Endodermal cell (in vitro differentiated cells): ENCODE results near the gene DCAKD. TPM values are rescaled to one million over a fixed set of nuclear protein-coding genes. Genes with fewer than 3 reads are reported as not detected.

Experiments
- DNase-seq: peaks from one replicate; pipeline ENCODE4 v3.0.0-alpha.2; 2017
- H3K27ac ChIP-seq: 2 replicates; pipeline ENCODE4 v1.5.1; 2013; ENCODE audit warnings: mild to moderate bottlenecking, low read depth, low read length, moderate library complexity
- H3K27me3 ChIP-seq: 2 replicates; pipeline ENCODE4 v1.6.1; 2013; ENCODE audit warnings: mild to moderate bottlenecking, low read length, moderate library complexity; ENCODE audit not compliant: insufficient read depth, control insufficient read depth, poor library complexity, severe bottlenecking
- H3K36me3 ChIP-seq: 2 replicates; pipeline ENCODE4 v1.7.0; 2013; ENCODE audit warnings: mild to moderate bottlenecking, low read length, moderate library complexity; ENCODE audit not compliant: control insufficient read depth, insufficient read depth
- H3K4me1 ChIP-seq: one replicate; pipeline ENCODE4 v1.7.0; 2013; ENCODE audit warnings: low read length; ENCODE audit not compliant: control insufficient read depth, insufficient read depth
- H3K4me3 ChIP-seq: 2 replicates; pipeline ENCODE4 v1.5.1; 2013; ENCODE audit warnings: mild to moderate bottlenecking, low read length, moderate library complexity
- H3K9ac ChIP-seq: 2 replicates; pipeline ENCODE4 v1.6.1; 2013; ENCODE audit warnings: mild to moderate bottlenecking, low read length, moderate library complexity; ENCODE audit not compliant: poor library complexity, severe bottlenecking; ENCODE audit errors: extremely low read depth
- H3K9me3 ChIP-seq: 2 replicates; pipeline ENCODE4 v1.6.1; 2013; ENCODE audit warnings: mild to moderate bottlenecking, low read length, moderate library complexity; ENCODE audit not compliant: control insufficient read depth
- H3K27ac Mint-ChIP-seq: 2 replicates; pipeline ENCODE4 v1.8.0; 2020; ENCODE audit warnings: mixed read lengths
- H3K27me3 Mint-ChIP-seq: 2 replicates; pipeline ENCODE4 v1.8.0; 2021; ENCODE audit warnings: mild to moderate bottlenecking, mixed read lengths; ENCODE audit not compliant: insufficient read depth
- H3K36me3 Mint-ChIP-seq: 2 replicates; pipeline ENCODE4 v1.8.0; 2020; ENCODE audit warnings: low read depth, mixed read lengths
- H3K4me1 Mint-ChIP-seq: 2 replicates; pipeline ENCODE4 v1.8.0; 2020; ENCODE audit warnings: mixed read lengths
- H3K4me3 Mint-ChIP-seq: 2 replicates; pipeline ENCODE4 v1.8.0; 2020; ENCODE audit warnings: mild to moderate bottlenecking, moderate library complexity, mixed read lengths
- H3K9me3 Mint-ChIP-seq: 2 replicates; pipeline ENCODE4 v1.8.0; 2020; ENCODE audit warnings: mild to moderate bottlenecking, mixed read lengths
- CTCF ChIP-seq: fragments of 200-600 bp; sonication (generic); conservative IDR thresholded peaks from 2 replicates; pipeline ENCODE4 v1.5.0; 2021; ENCODE audit warnings: antibody characterized with exemption, mild to moderate bottlenecking
- WGBS, 2 experiments: methylation state at CpG; one replicate each; pipeline versions ENCODE4 v1.1.5 to v1.1.7; 2013; ENCODE audit warnings: missing lambda C conversion rate in 2 of 2, mixed read lengths in 1 of 2; ENCODE audit not compliant: insufficient coverage in 1 of 2, insufficient read length in 1 of 2; 5-methylcytosine and 5-hydroxymethylcytosine counted together
- total RNA-seq, 2 donors: library from RNA; stranded (reverse); fragmentation: NEBNext Ultra II Directional in 1 of 2; extraction: Animal tissue kit (Norgen Biotek cat#: 25700) in 1 of 2; gene quantifications; 2 replicates in 1 of 2; 3 replicates in 1 of 2; pipeline ENCODE4 v1.2.1, GENCODE V29; 2021

The DCAKD gene
- total RNA-seq, 2 donors from 2014 or later = 54.5 to 69.4 TPM

GRCh38 chr17:45038728-45039634 lies 12.5 kb downstream of the DCAKD start:
- Mint-ChIP-seq H3K36me3 (peaks cover 22% of the 10 kb centered on the region), H3K4me1 (peaks cover 20% of the 10 kb centered on the region), H3K27ac (peak overlapping the region; percentile 74), H3K27me3 (no peaks in the 10 kb centered on the region), H3K4me3 (no peak overlapping the region), H3K9me3 (no peaks in the 10 kb centered on the region)
- Histone ChIP-seq H3K4me1 (no peaks in the 10 kb centered on the region), H3K9ac (no peak overlapping the region), H3K9me3 (no peaks in the 10 kb centered on the region), H3K36me3 (peaks cover 16% of the 10 kb centered on the region), H3K27me3 (no peaks in the 10 kb centered on the region), H3K4me3 (no peak overlapping the region), H3K27ac (no peak overlapping the region)
- WGBS, 2 experiments = 93 to 95% methylated on average over 10 to 13 of the region's 13 CpGs
- TF ChIP-seq CTCF = no peak
- no peak for DNase-seq

GRCh38 chr17:45036691-45037090 lies 14.7 kb downstream of the DCAKD start:
- H3K9me3 ChIP-seq = no peaks in the 10 kb centered on the region
- H3K36me3 ChIP-seq = peaks cover 23% of the 10 kb centered on the region
- H3K27ac ChIP-seq = no peak overlapping the region
- no peak overlapping the region for H3K9ac ChIP-seq
- Mint-ChIP-seq H3K36me3 (peaks cover 26% of the 10 kb centered on the region), H3K9me3 (no peaks in the 10 kb centered on the region), H3K4me3 (no peak overlapping the region), H3K4me1 (peaks cover 17% of the 10 kb centered on the region), H3K27me3 (no peaks in the 10 kb centered on the region), H3K27ac (no peak overlapping the region)
- no peak for DNase-seq
- H3K4me3 ChIP-seq = no peak overlapping the region
- 88 to 92% methylated on average over 2 to 3 of the region's 3 CpGs for WGBS, 2 experiments
- H3K27me3 ChIP-seq = no peaks in the 10 kb centered on the region
- H3K4me1 ChIP-seq = no peaks in the 10 kb centered on the region
- no peak for TF ChIP-seq CTCF

DNA sequence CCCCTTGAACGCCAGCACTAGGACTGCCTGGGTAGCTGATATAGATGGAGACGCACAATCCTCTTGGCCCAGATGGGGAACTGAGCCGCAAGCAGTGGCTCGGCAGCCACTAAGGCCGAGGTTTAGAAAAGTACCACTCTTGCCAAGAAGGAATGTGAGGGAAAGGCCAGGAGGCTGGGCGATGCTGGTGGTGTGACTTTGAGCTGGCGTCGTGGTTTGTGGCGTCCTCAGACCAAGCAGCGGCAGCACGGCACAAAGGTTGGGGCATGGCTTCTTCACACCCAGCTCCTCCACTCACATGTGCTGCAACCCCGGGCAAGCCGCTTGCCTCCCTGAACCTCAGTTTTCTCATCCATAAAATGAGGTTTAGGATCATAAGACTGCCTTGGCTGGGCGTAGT lies 15.6 kb downstream of the DCAKD start:
- H3K27ac ChIP-seq = no peak overlapping the region
- no peak overlapping the region for H3K27ac Mint-ChIP-seq
- no peaks in the 10 kb centered on the region for H3K27me3 ChIP-seq
- no peaks in the 10 kb centered on the region for H3K27me3 Mint-ChIP-seq
- no peak for TF ChIP-seq CTCF
- no peaks in the 10 kb centered on the region for H3K9me3 Mint-ChIP-seq
- H3K4me3 Mint-ChIP-seq = no peak overlapping the region
- peaks cover 31% of the 10 kb centered on the region for H3K36me3 Mint-ChIP-seq
- H3K36me3 ChIP-seq = peaks cover 31% of the 10 kb centered on the region
- H3K9ac ChIP-seq = no peak overlapping the region
- no peaks in the 10 kb centered on the region for H3K4me1 ChIP-seq
- WGBS, 2 experiments = 94 to 96% methylated on average over 14 of the region's 14 CpGs
- H3K4me3 ChIP-seq = no peak overlapping the region
- H3K9me3 ChIP-seq = no peaks in the 10 kb centered on the region
- peaks cover 13% of the 10 kb centered on the region for H3K4me1 Mint-ChIP-seq
- no peak for DNase-seq
